Esophagus squamous epithelium (tissue), 5 donors: ENCODE results near the gene BAIAP3. TPM values are rescaled to one million over a fixed set of nuclear protein-coding genes. Genes with fewer than 3 reads are reported as not detected.

Experiments
- DNase-seq: peaks from one replicate; lab custom pipeline; 2025; lab: John Stamatoyannopoulos, UW
- H3K27ac ChIP-seq, 4 donors: fragments of 200-600 bp; sonication (generic); one replicate each; pipeline ENCODE4 v1.5.1; 2016 to 2019; ENCODE audit warnings: mild to moderate bottlenecking in 1 of 4
- H3K27me3 ChIP-seq, 4 donors: fragments of 200-600 bp; sonication (generic); 1 replicate in 3 of 4; 2 replicates in 1 of 4; pipeline versions ENCODE4 v1.5.1 to v1.6.0; 2017 to 2021; ENCODE audit warnings: antibody characterized with exemption in 1 of 4
- H3K36me3 ChIP-seq, 3 donors: fragments of 200-600 bp; sonication (generic); one replicate each; pipeline ENCODE4 v1.5.1; 2016 to 2019
- H3K4me1 ChIP-seq, 3 donors: fragments of 200-600 bp; sonication (generic); one replicate each; pipeline ENCODE4 v1.5.1; 2017 to 2019
- H3K4me3 ChIP-seq, 4 donors: fragments of 200-600 bp; sonication (generic); 1 replicate in 3 of 4; 2 replicates in 1 of 4; pipeline ENCODE4 v1.5.1; 2016 to 2019; ENCODE audit warnings: mild to moderate bottlenecking in 2 of 4, moderate library complexity in 1 of 4
- H3K9me3 ChIP-seq, 3 donors: fragments of 200-600 bp; sonication (generic); one replicate each; pipeline ENCODE4 v1.5.1; 2016 to 2019
- POLR2A ChIP-seq, 4 donors: fragments of 450-650 bp; IDR thresholded peaks; one replicate each; pipeline ENCODE4 v1.6.1; 2017; ENCODE audit warnings: antibody characterized with exemption in 4 of 4, mild to moderate bottlenecking in 4 of 4, moderate library complexity in 3 of 4
- WGBS, 2 donors: methylation state at CpG; one replicate each; pipeline ENCODE4 v1.1.5; 2018; 5-methylcytosine and 5-hydroxymethylcytosine counted together
- intact Hi-C: fragments of 100-400 bp; cut with DNase I; formaldehyde crosslinking; loops from one replicate; pipeline ENCODE4 v1.15.0; 2022
- total RNA-seq, 4 donors: library from RNA; depleted of rRNA; stranded (reverse); fragments of >200 nt; gene quantifications; one replicate each; pipeline ENCODE4 v1.1.0, GENCODE V29; 2016
- TF ChIP-seq, protein P1 (sequence below), 6 experiments: fragments of 450-650 bp in 4 of 6; fragments of 200-600 bp in 2 of 6; sonication (generic) in 2 of 6; IDR thresholded peaks; one replicate each; pipeline ENCODE4 v1.5.1; 2016 to 2019; ENCODE audit warnings: antibody characterized with exemption in 6 of 6, mild to moderate bottlenecking in 4 of 6, moderate library complexity in 4 of 6
- donor health status: DM: yes; HTN: yes; CAD: no.

BAIAP3 gene
- total RNA-seq, 4 donors from 2014 or later: 0.68 to 2.7 (median 1.00) TPM

DNA sequence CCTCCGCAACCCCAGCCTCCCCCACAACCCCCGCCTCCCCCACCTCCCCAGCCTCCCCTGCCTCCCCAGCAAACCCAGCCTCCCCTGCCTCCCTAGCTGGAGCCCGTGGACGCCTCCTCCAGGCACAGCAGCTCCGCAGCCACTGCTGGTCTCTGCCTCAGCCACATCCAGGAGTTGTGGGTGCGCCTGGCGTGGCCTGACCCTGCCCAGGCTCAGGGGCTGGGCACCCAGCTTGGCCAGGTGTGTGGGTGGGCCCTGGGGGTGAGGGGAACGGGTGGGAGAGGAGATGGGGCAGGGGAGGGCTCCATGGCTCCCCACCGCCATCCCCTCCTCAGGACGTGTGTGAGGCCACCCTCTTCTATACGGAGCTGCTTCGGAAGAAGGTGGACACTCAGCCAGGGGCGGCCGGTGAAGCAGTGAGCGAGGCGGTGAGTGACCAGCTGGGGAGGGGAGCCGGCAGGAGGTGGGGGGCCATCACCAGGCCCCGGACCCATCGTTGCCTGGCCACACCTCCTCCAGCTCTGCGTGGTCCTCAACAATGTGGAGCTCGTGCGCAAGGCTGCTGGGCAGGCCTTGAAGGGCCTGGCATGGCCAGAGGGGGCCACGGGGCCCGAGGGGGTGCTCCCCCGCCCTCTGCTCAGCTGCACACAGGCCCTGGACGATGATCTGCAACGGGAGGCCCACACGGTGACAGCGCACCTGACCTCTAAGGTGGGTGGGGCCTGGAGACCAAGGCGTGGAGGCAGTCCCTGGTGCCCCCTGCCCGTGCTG, 12.4 kb downstream of the BAIAP3 start:
- DNase-seq: no peak
- no peak overlapping the region for H3K4me3 ChIP-seq
- intact Hi-C loops: no loop called here
- H3K36me3 ChIP-seq: peaks cover 4 to 30% (median 9%) of the 10 kb centered on the region in 3 donors
- peaks cover 30 to 65% (median 37%) of the 10 kb centered on the region in 3 donors for H3K4me1 ChIP-seq
- no peak for TF ChIP-seq POLR2A (IDR thresholded peaks at IDR 0.05)
- TF ChIP-seq, protein P1, sequence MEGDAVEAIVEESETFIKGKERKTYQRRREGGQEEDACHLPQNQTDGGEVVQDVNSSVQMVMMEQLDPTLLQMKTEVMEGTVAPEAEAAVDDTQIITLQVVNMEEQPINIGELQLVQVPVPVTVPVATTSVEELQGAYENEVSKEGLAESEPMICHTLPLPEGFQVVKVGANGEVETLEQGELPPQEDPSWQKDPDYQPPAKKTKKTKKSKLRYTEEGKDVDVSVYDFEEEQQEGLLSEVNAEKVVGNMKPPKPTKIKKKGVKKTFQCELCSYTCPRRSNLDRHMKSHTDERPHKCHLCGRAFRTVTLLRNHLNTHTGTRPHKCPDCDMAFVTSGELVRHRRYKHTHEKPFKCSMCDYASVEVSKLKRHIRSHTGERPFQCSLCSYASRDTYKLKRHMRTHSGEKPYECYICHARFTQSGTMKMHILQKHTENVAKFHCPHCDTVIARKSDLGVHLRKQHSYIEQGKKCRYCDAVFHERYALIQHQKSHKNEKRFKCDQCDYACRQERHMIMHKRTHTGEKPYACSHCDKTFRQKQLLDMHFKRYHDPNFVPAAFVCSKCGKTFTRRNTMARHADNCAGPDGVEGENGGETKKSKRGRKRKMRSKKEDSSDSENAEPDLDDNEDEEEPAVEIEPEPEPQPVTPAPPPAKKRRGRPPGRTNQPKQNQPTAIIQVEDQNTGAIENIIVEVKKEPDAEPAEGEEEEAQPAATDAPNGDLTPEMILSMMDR (IDR thresholded peaks at IDR 0.05): no peak
- 68 to 76% methylated on average over 9 to 10 of the region's 31 CpGs for WGBS, 2 donors
- H3K27ac ChIP-seq: no peak overlapping the region
- H3K9me3 ChIP-seq: no peaks in the 10 kb centered on the region
- peaks cover 0 to 12% (median 0%) of the 10 kb centered on the region in 4 donors for H3K27me3 ChIP-seq

DNA sequence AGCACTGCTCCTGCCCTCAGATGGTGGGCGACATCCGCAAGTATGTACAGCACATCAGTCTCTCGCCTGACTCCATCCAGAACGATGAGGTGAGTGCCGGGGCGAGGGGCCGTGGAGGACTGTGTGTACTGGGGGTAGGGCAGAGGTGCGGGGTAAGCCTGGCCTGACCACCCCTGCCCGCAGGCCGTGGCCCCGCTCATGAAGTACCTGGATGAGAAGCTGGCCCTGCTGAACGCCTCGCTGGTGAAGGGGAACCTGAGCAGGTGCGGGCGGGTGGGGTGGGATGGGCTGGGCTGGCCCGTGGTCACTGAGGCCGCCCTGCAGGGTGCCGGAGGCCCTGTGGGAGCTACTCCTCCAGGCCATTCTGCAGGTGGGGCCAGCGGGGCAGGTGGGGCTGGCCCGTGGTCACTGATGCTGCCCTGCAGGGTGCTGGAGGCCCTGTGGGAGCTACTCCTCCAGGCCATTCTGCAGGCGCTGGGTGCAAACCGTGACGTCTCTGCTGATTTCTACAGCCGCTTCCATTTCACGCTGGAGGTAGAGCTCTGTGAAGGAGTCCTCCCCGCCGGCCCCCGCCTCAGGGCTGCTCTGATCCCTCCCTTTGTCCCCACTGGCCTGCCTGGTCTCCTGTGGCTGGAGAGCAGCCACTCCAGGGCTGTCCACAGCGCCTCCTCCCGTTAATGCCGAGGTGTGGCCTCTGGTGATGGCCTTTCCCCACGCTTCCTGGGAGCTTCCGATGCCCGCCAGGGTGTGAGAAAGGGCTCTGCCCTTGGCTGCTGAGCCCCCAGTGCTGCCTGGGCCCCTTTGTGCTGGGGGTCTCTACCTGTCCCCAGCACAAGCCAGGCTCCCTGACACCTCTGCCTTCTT, 13.2 kb downstream of the BAIAP3 start:
- Histone ChIP-seq H3K27ac (no peak overlapping the region), H3K27me3 (peaks cover 0 to 7% (median 0%) of the 10 kb centered on the region in 4 donors), H3K4me3 (no peak overlapping the region), H3K36me3 (peaks cover 4 to 30% (median 9%) of the 10 kb centered on the region in 3 donors), H3K9me3 (no peaks in the 10 kb centered on the region), H3K4me1 (peaks cover 32 to 71% (median 40%) of the 10 kb centered on the region in 3 donors)
- DNase-seq: no peak
- 51% methylated on average over 5 of the region's 34 CpGs; no CpG with 5 or more reads in 1 of the 2 donors for WGBS, 2 donors
- TF ChIP-seq, protein P1 (IDR thresholded peaks at IDR 0.05): peak in 1 of 6 experiments; percentile 14
- TF ChIP-seq POLR2A (IDR thresholded peaks at IDR 0.05): no peak
- intact Hi-C loops: no loop called here

DNA sequence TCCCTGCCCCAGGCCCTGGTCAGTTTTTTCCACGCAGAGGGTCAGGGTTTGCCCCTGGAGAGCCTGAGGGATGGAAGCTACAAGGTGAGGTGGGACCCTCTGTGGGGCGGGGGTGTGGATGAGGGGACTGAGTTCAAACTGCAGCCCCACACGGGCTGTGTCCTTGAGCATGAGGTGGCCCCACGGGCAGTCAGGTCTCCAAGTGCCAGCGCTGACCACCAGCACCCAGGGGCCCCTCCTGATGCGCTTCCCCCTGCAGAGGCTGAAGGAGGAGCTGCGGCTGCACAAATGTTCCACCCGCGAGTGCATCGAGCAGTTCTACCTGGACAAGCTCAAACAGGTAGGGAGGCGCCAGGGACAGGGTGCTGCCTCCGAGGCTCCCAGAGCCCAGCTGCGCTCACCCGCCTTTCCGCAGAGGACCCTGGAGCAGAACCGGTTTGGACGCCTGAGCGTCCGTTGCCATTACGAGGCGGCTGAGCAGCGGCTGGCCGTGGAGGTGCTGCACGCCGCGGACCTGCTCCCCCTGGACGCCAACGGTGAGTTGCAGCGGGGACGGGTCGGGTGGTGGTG, 13.9 kb downstream of the BAIAP3 start:
- intact Hi-C loops: no loop called here
- Histone ChIP-seq H3K36me3 (peaks cover 4 to 30% (median 9%) of the 10 kb centered on the region in 3 donors), H3K9me3 (no peaks in the 10 kb centered on the region), H3K4me1 (peaks cover 28 to 70% (median 38%) of the 10 kb centered on the region in 3 donors), H3K4me3 (no peak overlapping the region), H3K27me3 (peaks cover 0 to 1% (median 0%) of the 10 kb centered on the region in 4 donors), H3K27ac (peak overlapping the region in 2 of 4 donors; percentile 30 to 46)
- TF ChIP-seq, protein P1 (IDR thresholded peaks at IDR 0.05): peak in 1 of 6 experiments; percentile 2
- TF ChIP-seq POLR2A (IDR thresholded peaks at IDR 0.05): no peak
- no peak for DNase-seq
- WGBS, 2 donors: 25 to 76% methylated on average over 9 to 15 of the region's 31 CpGs

DNA sequence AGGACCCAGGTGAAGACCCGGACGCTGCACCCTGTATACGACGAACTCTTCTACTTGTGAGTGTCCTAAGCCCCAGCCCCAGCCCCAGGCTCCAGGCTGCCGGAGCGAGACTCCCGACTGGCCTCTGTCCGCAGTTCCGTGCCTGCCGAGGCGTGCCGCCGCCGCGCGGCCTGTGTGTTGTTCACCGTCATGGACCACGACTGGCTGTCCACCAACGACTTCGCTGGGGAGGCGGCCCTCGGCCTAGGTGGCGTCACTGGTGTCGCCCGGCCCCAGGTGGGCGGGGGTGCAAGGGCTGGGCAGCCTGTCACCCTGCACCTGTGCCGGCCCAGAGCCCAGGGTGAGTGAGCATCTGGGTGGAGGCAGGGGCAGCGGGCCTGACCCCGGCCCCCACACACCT, 14.5 kb downstream of the BAIAP3 start:
- peak overlapping the region in 1 of 4 donors; percentile 6 for H3K4me3 ChIP-seq
- H3K9me3 ChIP-seq: no peaks in the 10 kb centered on the region
- no peak for TF ChIP-seq POLR2A (IDR thresholded peaks at IDR 0.05)
- TF ChIP-seq, protein P1 (IDR thresholded peaks at IDR 0.05): no peak
- H3K27ac ChIP-seq: peak overlapping the region in 2 of 4 donors; percentile 30 to 46
- peaks cover 29 to 70% (median 32%) of the 10 kb centered on the region in 3 donors for H3K4me1 ChIP-seq
- H3K27me3 ChIP-seq: no peaks in the 10 kb centered on the region
- no peak for DNase-seq
- WGBS, 2 donors: no CpG with 5 or more reads among the region's 29 CpGs
- H3K36me3 ChIP-seq: peaks cover 4 to 30% (median 9%) of the 10 kb centered on the region in 3 donors
- intact Hi-C loops: no loop called here
